ENCODE data around the gene TLR9. TPM values are rescaled to one million over a fixed set of nuclear protein-coding genes. Genes with fewer than 3 reads are reported as not detected.

Gene TLR9
- total RNA-seq, 4 donors from 2014 or later = not detected

GRCh38 chr3:52230461-52230860 is 5.0 kb upstream of the TLR9 start:
- peaks cover 0 to 36% (median 0%) of the 10 kb centered on the region in 3 donors for H3K4me1 ChIP-seq
- TF ChIP-seq CTCF (IDR thresholded peaks at IDR 0.05) = no peak
- no peak for TF ChIP-seq POLR2A (IDR thresholded peaks at IDR 0.05)
- peaks cover 31 to 84% (median 40%) of the 10 kb centered on the region in 3 donors for H3K36me3 ChIP-seq
- no peaks in the 10 kb centered on the region for H3K9me3 ChIP-seq
- intact Hi-C loops (cut with DNase I) = no loop called here
- H3K4me3 ChIP-seq = no peak overlapping the region
- no peaks in the 10 kb centered on the region for H3K27me3 ChIP-seq
- no peak overlapping the region for H3K27ac ChIP-seq
- DNase-seq = no peak
- 85 to 91% methylated on average over 6 of the region's 6 CpGs for WGBS, 2 donors

- no peaks in the 10 kb centered on the region for H3K9me3 ChIP-seq
- H3K27ac ChIP-seq = no peak overlapping the region
- no peak for DNase-seq
- H3K27me3 ChIP-seq = no peaks in the 10 kb centered on the region
- intact Hi-C loops (cut with DNase I) = no loop called here
- 92% methylated on average over 2 of the region's 13 CpGs; no CpG with 5 or more reads in 1 of the 2 donors for WGBS, 2 donors
- H3K36me3 ChIP-seq = peaks cover 27 to 76% (median 40%) of the 10 kb centered on the region in 3 donors
- peaks cover 0 to 28% (median 0%) of the 10 kb centered on the region in 3 donors for H3K4me1 ChIP-seq
- no peak for TF ChIP-seq CTCF (IDR thresholded peaks at IDR 0.05)
- no peak overlapping the region for H3K4me3 ChIP-seq
Measured at GRCh38 chr3:52229656-52230055, 4.2 kb upstream of the TLR9 start.

- peaks cover 0 to 21% (median 0%) of the 10 kb centered on the region in 3 donors for H3K4me1 ChIP-seq
- H3K9me3 ChIP-seq = no peaks in the 10 kb centered on the region
- no peak overlapping the region for H3K4me3 ChIP-seq
- no peak overlapping the region for H3K27ac ChIP-seq
- WGBS, 2 donors = 77 to 91% methylated on average over 8 to 11 of the region's 21 CpGs
- no peak for TF ChIP-seq CTCF (IDR thresholded peaks at IDR 0.05)
- no peak for TF ChIP-seq POLR2A (IDR thresholded peaks at IDR 0.05)
- no peak for DNase-seq
- intact Hi-C loops (cut with DNase I) = no loop called here
- no peaks in the 10 kb centered on the region for H3K27me3 ChIP-seq
- peaks cover 27 to 67% (median 36%) of the 10 kb centered on the region in 3 donors for H3K36me3 ChIP-seq
Measured at GRCh38 chr3:52228751-52229291, 3.4 kb upstream of the TLR9 start.

- no peak for DNase-seq
- peaks cover 0 to 20% (median 0%) of the 10 kb centered on the region in 3 donors for H3K4me1 ChIP-seq
- H3K27ac ChIP-seq = no peak overlapping the region
- TF ChIP-seq POLR2A (IDR thresholded peaks at IDR 0.05) (no peak), CTCF (IDR thresholded peaks at IDR 0.05) (no peak)
- 60 to 91% methylated on average over 2 to 4 of the region's 10 CpGs for WGBS, 2 donors
- peaks cover 27 to 62% (median 36%) of the 10 kb centered on the region in 3 donors for H3K36me3 ChIP-seq
- no peaks in the 10 kb centered on the region for H3K27me3 ChIP-seq
- no peaks in the 10 kb centered on the region for H3K9me3 ChIP-seq
- intact Hi-C loops (cut with DNase I) = no loop called here
- H3K4me3 ChIP-seq = no peak overlapping the region
Measured at GRCh38 chr3:52228266-52228665, 2.8 kb upstream of the TLR9 start.

GRCh38 chr3:52227766-52228165 is 2.3 kb upstream of the TLR9 start:
- TF ChIP-seq CTCF (IDR thresholded peaks at IDR 0.05) (no peak), POLR2A (IDR thresholded peaks at IDR 0.05) (no peak)
- no peak for DNase-seq
- intact Hi-C loops (cut with DNase I) = no loop called here
- Histone ChIP-seq H3K4me1 (peaks cover 0 to 15% (median 0%) of the 10 kb centered on the region in 3 donors), H3K27ac (no peak overlapping the region), H3K36me3 (peaks cover 27 to 57% (median 36%) of the 10 kb centered on the region in 3 donors), H3K9me3 (no peaks in the 10 kb centered on the region), H3K27me3 (no peaks in the 10 kb centered on the region), H3K4me3 (no peak overlapping the region)
- WGBS, 2 donors = 66 to 87% methylated on average over 3 to 4 of the region's 7 CpGs
